SU-DHL-6 (cell line): ENCODE data around the gene SMAD3.

Source experiments
- H2AFZ ChIP-seq: fragments of 200-600 bp; sonication (generic); 2 replicates; pipeline ENCODE4 v1.6.1; 2014; ENCODE audit warnings: low read depth, mild to moderate bottlenecking, moderate library complexity, mixed read lengths, antibody characterized with exemption, low read length; ENCODE audit not compliant: severe bottlenecking
- H3F3A ChIP-seq: fragments of 200-600 bp; shearing (Covaris generic); 2 replicates; pipeline ENCODE4 v1.6.0; 2016; ENCODE audit warnings: antibody characterized with exemption, mild to moderate bottlenecking; ENCODE audit not compliant: insufficient read depth
- H3K27ac ChIP-seq: fragments of 200-600 bp; sonication (generic); 2 replicates; pipeline ENCODE4 v1.5.1; 2016; ENCODE audit warnings: low read depth, mild to moderate bottlenecking, low read length, moderate library complexity, mixed read lengths
- H3K27me3 ChIP-seq: fragments of 200-600 bp; sonication (generic), shearing (Covaris generic); 2 replicates; pipeline ENCODE4 v1.6.0; 2014; ENCODE audit warnings: mild to moderate bottlenecking, low read length
- H3K36me3 ChIP-seq: fragments of 200-600 bp; sonication (generic); 2 replicates; pipeline ENCODE4 v1.6.1; 2014; ENCODE audit warnings: mild to moderate bottlenecking, low read length, mixed read lengths
- H3K4me2 ChIP-seq: fragments of 300-600, 200-600 bp; shearing (Covaris generic), sonication (generic); 2 replicates; pipeline ENCODE4 v1.6.0; 2014; ENCODE audit warnings: low read length, low read depth, mild to moderate bottlenecking; ENCODE audit not compliant: poor library complexity, severe bottlenecking
- H3K4me3 ChIP-seq: fragments of 200-600 bp; sonication (generic); 2 replicates; pipeline ENCODE4 v1.5.1; 2014; ENCODE audit warnings: antibody characterized with exemption, low read length, mild to moderate bottlenecking, mixed read lengths; ENCODE audit not compliant: insufficient read depth, poor library complexity, severe bottlenecking
- H3K79me2 ChIP-seq: fragments of 200-600 bp; sonication (generic); 2 replicates; pipeline ENCODE4 v1.6.1; 2014; ENCODE audit warnings: mild to moderate bottlenecking, low read length, moderate library complexity; ENCODE audit not compliant: insufficient read depth
- H3K9ac ChIP-seq: fragments of 200-600 bp; sonication (generic); 2 replicates; pipeline ENCODE4 v1.7.0; 2014; ENCODE audit warnings: mild to moderate bottlenecking, low read length
- H3K9me2 ChIP-seq: fragments of 200-600 bp; sonication (generic); replicated peaks from 2 replicates; pipeline ENCODE4 v1.6.1; 2014; ENCODE audit warnings: low read length; ENCODE audit not compliant: insufficient read depth
- H3K9me3 ChIP-seq: fragments of 200-600 bp; sonication (generic); 2 replicates; pipeline ENCODE4 v1.6.1; 2014; ENCODE audit warnings: low read length, mixed read lengths; ENCODE audit not compliant: insufficient read depth
- H4K20me1 ChIP-seq: fragments of 200-600 bp; sonication (generic); 2 replicates; pipeline ENCODE4 v1.6.1; 2014; ENCODE audit warnings: low read depth, mild to moderate bottlenecking, antibody characterized with exemption, low read length, moderate library complexity, mixed read lengths
- EZH2phosphoT487 ChIP-seq: fragments of 200-600 bp; sonication (generic), shearing (Covaris generic); conservative IDR thresholded peaks from 2 replicates; pipeline ENCODE4 v1.6.1; 2018; ENCODE audit warnings: mild to moderate bottlenecking, antibody characterized with exemption, low read length, moderate library complexity, mixed read lengths
- TF ChIP-seq, protein P1 (sequence below): fragments of 200-600 bp; sonication (generic); IDR thresholded peaks from one replicate; pipeline ENCODE4 v1.5.1; 2017; ENCODE audit warnings: antibody characterized with exemption, mild to moderate bottlenecking, low read length, moderate library complexity; ENCODE audit not compliant: insufficient read depth, poor library complexity, severe bottlenecking

SMAD3 gene

DNA sequence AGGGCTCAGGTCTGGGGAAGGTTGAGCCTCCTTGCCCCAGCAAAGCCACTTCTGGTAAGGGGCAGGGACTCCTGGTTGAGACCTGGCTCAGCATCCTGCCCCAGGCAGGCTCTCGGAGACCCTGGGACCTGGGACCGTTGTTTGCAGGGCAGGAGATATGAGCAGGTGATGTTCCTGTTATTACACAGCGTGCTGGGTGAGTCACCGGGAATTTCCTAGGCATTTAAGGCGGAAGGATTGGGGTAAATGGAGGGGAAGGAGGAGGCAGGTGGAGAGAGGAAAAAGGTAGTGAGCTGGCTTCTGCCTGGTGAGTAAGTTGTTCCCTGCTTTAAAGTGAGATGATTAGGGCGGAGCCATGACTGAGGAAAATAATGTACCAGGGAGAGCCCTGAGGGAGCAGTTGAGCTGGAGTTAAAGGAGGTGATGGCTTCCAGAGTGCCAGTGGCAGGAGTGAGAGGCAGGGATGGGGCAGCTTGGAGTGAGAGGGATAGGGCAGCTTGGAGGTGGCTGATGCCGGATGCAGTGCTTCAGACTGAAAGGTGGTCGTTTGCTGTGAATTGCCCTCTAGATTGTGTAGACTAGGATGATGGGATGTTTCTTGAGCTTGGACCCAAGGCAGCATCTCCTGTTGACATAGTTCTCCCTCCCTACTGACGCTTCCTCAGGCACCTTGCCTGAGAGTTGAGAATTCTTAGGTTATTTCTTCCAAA lies 109.6 kb downstream of the SMAD3 start:
- Histone ChIP-seq H3K4me2 (no peak overlapping the region), H3K27ac (no peak overlapping the region), H3K27me3 (no peaks in the 10 kb centered on the region), H3F3A (no peaks in the 10 kb centered on the region), H3K36me3 (no peaks in the 10 kb centered on the region), H4K20me1 (no peaks in the 10 kb centered on the region), H3K79me2 (no peaks in the 10 kb centered on the region), H3K9me2 (no peaks in the 10 kb centered on the region), H3K4me3 (no peak overlapping the region), H3K9ac (no peak overlapping the region), H3K9me3 (no peaks in the 10 kb centered on the region), H2AFZ (no peak overlapping the region)
- TF ChIP-seq, protein P1, sequence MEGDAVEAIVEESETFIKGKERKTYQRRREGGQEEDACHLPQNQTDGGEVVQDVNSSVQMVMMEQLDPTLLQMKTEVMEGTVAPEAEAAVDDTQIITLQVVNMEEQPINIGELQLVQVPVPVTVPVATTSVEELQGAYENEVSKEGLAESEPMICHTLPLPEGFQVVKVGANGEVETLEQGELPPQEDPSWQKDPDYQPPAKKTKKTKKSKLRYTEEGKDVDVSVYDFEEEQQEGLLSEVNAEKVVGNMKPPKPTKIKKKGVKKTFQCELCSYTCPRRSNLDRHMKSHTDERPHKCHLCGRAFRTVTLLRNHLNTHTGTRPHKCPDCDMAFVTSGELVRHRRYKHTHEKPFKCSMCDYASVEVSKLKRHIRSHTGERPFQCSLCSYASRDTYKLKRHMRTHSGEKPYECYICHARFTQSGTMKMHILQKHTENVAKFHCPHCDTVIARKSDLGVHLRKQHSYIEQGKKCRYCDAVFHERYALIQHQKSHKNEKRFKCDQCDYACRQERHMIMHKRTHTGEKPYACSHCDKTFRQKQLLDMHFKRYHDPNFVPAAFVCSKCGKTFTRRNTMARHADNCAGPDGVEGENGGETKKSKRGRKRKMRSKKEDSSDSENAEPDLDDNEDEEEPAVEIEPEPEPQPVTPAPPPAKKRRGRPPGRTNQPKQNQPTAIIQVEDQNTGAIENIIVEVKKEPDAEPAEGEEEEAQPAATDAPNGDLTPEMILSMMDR = no peak
- no peak for TF ChIP-seq EZH2phosphoT487

DNA sequence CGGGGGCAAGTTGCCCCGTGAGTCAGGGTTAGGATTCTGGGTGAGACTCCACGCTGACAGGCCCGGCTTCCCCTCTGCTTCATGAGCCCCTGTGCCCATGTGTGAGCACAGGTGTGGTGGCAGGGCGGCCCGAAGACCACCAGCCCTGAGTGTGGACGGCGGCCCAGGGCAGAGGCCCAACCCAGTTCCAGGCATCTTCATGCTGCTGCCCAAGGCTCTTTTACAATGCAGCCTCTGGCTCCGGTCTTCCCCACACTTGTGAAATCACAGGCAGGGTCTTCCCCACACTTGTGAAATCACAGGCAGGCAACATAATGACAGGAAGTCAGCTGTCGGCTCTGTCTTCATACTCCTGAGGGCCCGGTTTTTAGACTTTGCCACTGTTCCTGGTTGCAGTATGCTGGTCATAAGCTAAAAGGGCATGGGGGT lies 110.3 kb downstream of the SMAD3 start:
- no peak overlapping the region for H3K4me3 ChIP-seq
- TF ChIP-seq EZH2phosphoT487 = no peak
- TF ChIP-seq, protein P1 = no peak
- no peak overlapping the region for H3K4me2 ChIP-seq
- H3K27me3 ChIP-seq = no peaks in the 10 kb centered on the region
- no peaks in the 10 kb centered on the region for H4K20me1 ChIP-seq
- H3K9me3 ChIP-seq = no peaks in the 10 kb centered on the region
- H3K27ac ChIP-seq = no peak overlapping the region
- H3K9ac ChIP-seq = no peak overlapping the region
- no peaks in the 10 kb centered on the region for H3K36me3 ChIP-seq
- H3F3A ChIP-seq = no peaks in the 10 kb centered on the region
- no peak overlapping the region for H2AFZ ChIP-seq
- no peaks in the 10 kb centered on the region for H3K9me2 ChIP-seq
- no peaks in the 10 kb centered on the region for H3K79me2 ChIP-seq

DNA sequence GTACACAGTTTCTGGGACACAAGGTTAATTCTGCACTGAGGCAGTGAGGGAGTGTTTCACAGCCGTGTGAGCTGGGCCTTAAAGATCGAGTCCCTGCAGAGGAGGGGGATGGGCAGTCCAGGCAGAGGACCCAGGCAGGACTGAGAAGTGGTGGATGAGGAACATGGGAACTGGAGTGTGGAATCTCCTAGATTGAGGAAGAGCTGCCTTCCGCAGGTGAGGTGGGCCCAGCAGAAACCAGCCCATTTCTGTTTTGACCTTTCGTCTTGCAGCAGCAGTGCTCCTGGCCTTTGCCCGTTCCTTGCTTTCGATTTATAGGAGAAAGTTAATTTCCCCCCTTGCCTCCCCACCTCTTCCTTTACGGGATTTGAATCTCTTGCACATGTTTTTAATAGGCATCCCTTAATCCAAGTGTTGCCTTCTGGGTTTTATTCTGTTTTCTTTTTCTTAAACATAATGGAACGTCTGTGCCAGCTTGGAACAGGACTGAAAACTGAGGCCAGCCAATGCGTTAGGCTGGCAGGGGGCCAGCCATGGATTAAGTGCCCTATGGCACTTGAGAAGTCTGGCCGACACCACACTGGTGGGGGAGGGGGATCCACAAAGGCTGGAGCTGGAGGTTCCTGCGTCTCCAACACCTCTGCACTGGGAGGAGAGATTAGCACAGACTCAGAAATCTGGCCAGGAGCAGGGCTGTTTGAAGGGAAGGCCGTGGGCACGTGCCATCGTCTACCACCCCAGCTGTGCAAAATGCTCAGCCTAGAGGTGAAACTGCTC lies 111.0 kb downstream of the SMAD3 start:
- H2AFZ ChIP-seq = no peak overlapping the region
- H3F3A ChIP-seq = no peaks in the 10 kb centered on the region
- no peak overlapping the region for H3K27ac ChIP-seq
- no peaks in the 10 kb centered on the region for H4K20me1 ChIP-seq
- no peak overlapping the region for H3K4me2 ChIP-seq
- no peak for TF ChIP-seq EZH2phosphoT487
- TF ChIP-seq, protein P1 = no peak
- H3K4me3 ChIP-seq = no peak overlapping the region
- H3K36me3 ChIP-seq = no peaks in the 10 kb centered on the region
- H3K79me2 ChIP-seq = no peaks in the 10 kb centered on the region
- H3K9me3 ChIP-seq = no peaks in the 10 kb centered on the region
- H3K27me3 ChIP-seq = no peaks in the 10 kb centered on the region
- H3K9me2 ChIP-seq = no peaks in the 10 kb centered on the region
- H3K9ac ChIP-seq = no peak overlapping the region
